GM19397 (cell line): ENCODE measurements around the gene KCNK3.
"Not testable (repeated sequence)": the region's sequence is repeated elsewhere in the genome, so short reads cannot be mapped to it uniquely, and the experiment has no call there.

Experiments used
- ATAC-seq: cut with Tn5 transposase; IDR thresholded peaks from one replicate; pipeline ENCODE4 v1.9.1; 2021; ENCODE audit warnings: mild to moderate bottlenecking, moderate library complexity; ENCODE audit not compliant: unreplicated experiment

Gene KCNK3

GRCh38 chr2:26752656-26753055, 60.1 kb downstream of the KCNK3 start:
- ATAC-seq: no peak

- no peak for ATAC-seq
These were observed 62.0 kb downstream of the KCNK3 start for GRCh38 chr2:26754539-26754938.

GRCh38 chr2:26754972-26755670, 62.6 kb downstream of the KCNK3 start:
- ATAC-seq: no peak

GRCh38 chr2:26756337-26756736, 63.8 kb downstream of the KCNK3 start:
- ATAC-seq: no peak

- no peak for ATAC-seq
These were observed 65.6 kb downstream of the KCNK3 start for GRCh38 chr2:26757873-26758789.

- ATAC-seq: no peak
These were observed 66.3 kb downstream of the KCNK3 start for GRCh38 chr2:26758790-26759321.

- no peak for ATAC-seq
These were observed 67.3 kb downstream of the KCNK3 start for GRCh38 chr2:26759845-26760244.

- not testable (repeated sequence) for ATAC-seq
These were observed 68.5 kb downstream of the KCNK3 start for GRCh38 chr2:26760991-26761390.

- no peak for ATAC-seq
These were observed 70.5 kb downstream of the KCNK3 start for GRCh38 chr2:26763019-26763418.

GRCh38 chr2:26764078-26764887, 71.8 kb downstream of the KCNK3 start, which contains the start of gene SLC35F6:
SLC35F6 (plus strand) TSS chr2:26764284; CDS start chr2:26764350, 66 bp downstream.
- ATAC-seq: peak; percentile 77

GRCh38 chr2:26764906-26765305, 72.4 kb downstream of the KCNK3 start:
- ATAC-seq: no peak

GRCh38 chr2:26765475-26766200, 73.1 kb downstream of the KCNK3 start:
- no peak for ATAC-seq

- no peak for ATAC-seq
These were observed 74.6 kb downstream of the KCNK3 start for GRCh38 chr2:26767129-26767528.

GRCh38 chr2:26767894-26768487, 75.5 kb downstream of the KCNK3 start:
- no peak for ATAC-seq

- ATAC-seq: no peak
These were observed 76.2 kb downstream of the KCNK3 start for GRCh38 chr2:26768759-26769088.

GRCh38 chr2:26769089-26769761, 76.7 kb downstream of the KCNK3 start:
- no peak for ATAC-seq

GRCh38 chr2:26770986-26771586, 78.6 kb downstream of the KCNK3 start:
- no peak for ATAC-seq

- no peak for ATAC-seq
These were observed 79.8 kb downstream of the KCNK3 start for GRCh38 chr2:26772064-26773001.
